B cell (primary cell): Measurements from ENCODE around the gene GPR3. TPM values are rescaled to one million over a fixed set of nuclear protein-coding genes. Genes with fewer than 3 reads are reported as not detected.

ENCODE experiments used
- ATAC-seq: fragments of 200-7000 bp; cut with Tn5 transposase; one replicate; pipeline ENCODE4 v1.10.0; 2021; ENCODE audit warnings: low read depth, mild to moderate bottlenecking, moderate number of reproducible peaks, moderate library complexity
- CTCF ChIA-PET: fragments of 350-600 bp; sonication (Branson Sonifier 250); formaldehyde crosslinking; loops from one replicate; lab custom pipeline; 2021; ENCODE audit warnings: antibody characterized with exemption, inconsistent platforms; lab: Charles Lee
- POLR2A ChIA-PET: fragments of 350-600 bp; sonication (Branson Sonifier 250); formaldehyde crosslinking; loops from one replicate; lab custom pipeline; 2021; ENCODE audit warnings: antibody characterized with exemption; lab: Charles Lee
- DNase-seq: peaks from one replicate; pipeline ENCODE4 v3.0.0; 2013
- H2AFZ ChIP-seq: 2 replicates; pipeline ENCODE4 v1.6.1; 2012; ENCODE audit warnings: mild to moderate bottlenecking, low read depth, low read length; ENCODE audit not compliant: insufficient read depth, poor library complexity, severe bottlenecking
- H3K27ac ChIP-seq, 2 donors: 1 replicate in 1 of 2; 2 replicates in 1 of 2; pipeline ENCODE4 v1.5.1; 2012 to 2013; ENCODE audit warnings: low read length in 2 of 2, mild to moderate bottlenecking in 2 of 2, moderate library complexity in 1 of 2
- H3K27me3 ChIP-seq, 4 experiments: fragments of 200-600 bp in 1 of 4; sonication (generic) in 1 of 4; replicated peaks in 1 of 4; 1 replicate in 2 of 4; 2 replicates in 2 of 4; pipeline versions ENCODE4 v1.6.1 to v1.7.0; 2013 to 2016; ENCODE audit warnings: low read length in 3 of 4, mild to moderate bottlenecking in 2 of 4, mixed read lengths in 1 of 4, moderate library complexity in 1 of 4; ENCODE audit not compliant: insufficient read depth in 4 of 4, control insufficient read depth in 3 of 4; ENCODE audit errors: control extremely low read depth in 1 of 4
- H3K36me3 ChIP-seq, 2 experiments: replicated peaks in 1 of 2; 1 replicate in 1 of 2; 2 replicates in 1 of 2; pipeline versions ENCODE4 v1.6.1 to v1.7.1; 2013; ENCODE audit warnings: low read length in 1 of 2; ENCODE audit not compliant: insufficient read depth in 2 of 2, control insufficient read depth in 1 of 2; ENCODE audit errors: control extremely low read depth in 1 of 2, extremely low read depth in 1 of 2
- H3K4me1 ChIP-seq, 2 donors: fragments of 200-600 bp in 1 of 2; sonication (generic) in 1 of 2; 1 replicate in 1 of 2; 2 replicates in 1 of 2; pipeline versions ENCODE4 v1.5.1 to v1.6.1; 2013 to 2017; ENCODE audit warnings: low read length in 2 of 2; ENCODE audit not compliant: control insufficient read depth in 2 of 2, insufficient read depth in 2 of 2
- H3K4me2 ChIP-seq: replicated peaks from 2 replicates; pipeline ENCODE3; 2012; ENCODE audit warnings: mild to moderate bottlenecking, low read depth, low read length; ENCODE audit not compliant: poor library complexity, severe bottlenecking
- H3K4me3 ChIP-seq, 5 experiments: fragments of 200-600 bp in 1 of 5; sonication (generic) in 1 of 5; 1 replicate in 3 of 5; 2 replicates in 2 of 5; pipeline versions ENCODE4 v1.5.1 to v1.7.0; 2011 to 2016; ENCODE audit warnings: low read length in 4 of 5, mild to moderate bottlenecking in 4 of 5, low read depth in 2 of 5, control low read depth in 1 of 5, moderate library complexity in 1 of 5; ENCODE audit not compliant: insufficient read depth in 1 of 5; ENCODE audit errors: control extremely low read depth in 1 of 5, extremely low read depth in 1 of 5
- H3K79me2 ChIP-seq: fragments of 200-600 bp; sonication (generic); one replicate; pipeline ENCODE4 v1.6.0; 2016; ENCODE audit warnings: low read length; ENCODE audit not compliant: control insufficient read depth, insufficient read depth
- H3K9ac ChIP-seq: fragments of 200-600 bp; sonication (generic); 2 replicates; pipeline ENCODE4 v1.6.1; 2017; ENCODE audit warnings: mild to moderate bottlenecking, low read length, moderate library complexity
- H3K9me3 ChIP-seq, 3 donors: one replicate each; pipeline versions ENCODE4 v1.6.1 to v1.7.1; 2013; ENCODE audit warnings: low read length in 2 of 3; ENCODE audit not compliant: control insufficient read depth in 2 of 3, insufficient read depth in 1 of 3; ENCODE audit errors: control extremely low read depth in 1 of 3
- H4K20me1 ChIP-seq: 2 replicates; pipeline ENCODE4 v1.6.0; 2012; ENCODE audit warnings: mild to moderate bottlenecking, low read length; ENCODE audit not compliant: insufficient read depth, control insufficient read depth, poor library complexity, severe bottlenecking
- H3K27ac Mint-ChIP-seq: one replicate; pipeline ENCODE4 v1.8.0; 2021; ENCODE audit warnings: mixed read lengths
- H3K27me3 Mint-ChIP-seq: one replicate; pipeline ENCODE4 v1.8.0; 2021; ENCODE audit warnings: mixed read lengths
- H3K4me1 Mint-ChIP-seq: one replicate; pipeline ENCODE4 v1.8.0; 2021; ENCODE audit warnings: mixed read lengths
- H3K4me3 Mint-ChIP-seq: one replicate; pipeline ENCODE4 v1.8.0; 2021; ENCODE audit warnings: mixed read lengths
- H3K9me3 Mint-ChIP-seq: one replicate; pipeline ENCODE4 v1.8.0; 2022; ENCODE audit warnings: mixed read lengths; ENCODE audit not compliant: insufficient read depth
- CTCF ChIP-seq: fragments of 200-600 bp; IDR thresholded peaks from one replicate; pipeline ENCODE4 v1.8.0; 2022; ENCODE audit warnings: antibody characterized with exemption, mild to moderate bottlenecking
- EZH2 ChIP-seq: IDR thresholded peaks from 2 replicates; pipeline ENCODE4 v1.6.1; 2012; ENCODE audit warnings: borderline replicate concordance, low read depth, mild to moderate bottlenecking, moderate library complexity, low read length; ENCODE audit not compliant: insufficient read depth, poor library complexity, severe bottlenecking
- WGBS: methylation state at CpG from one replicate; pipeline ENCODE4 v1.1.5; 2013; ENCODE audit warnings: missing lambda C conversion rate; ENCODE audit not compliant: insufficient coverage; 5-methylcytosine and 5-hydroxymethylcytosine counted together
- intact Hi-C: fragments of 100-400 bp; cut with micrococcal nuclease; formaldehyde crosslinking; loops from one replicate; pipeline ENCODE4 v1.10.0; 2022
- polyA plus RNA-seq: library from polyadenylated mRNA; depleted of rRNA; stranded (reverse); fragments of >200 nt; gene quantifications from 2 replicates; pipeline ENCODE4 v1.2.3, GENCODE V29; 2012
- total RNA-seq, 2 donors: library from RNA; stranded (reverse); fragments of 120-200 nt in 1 of 2; gene quantifications; 1 replicate in 1 of 2; 2 replicates in 1 of 2; pipeline versions ENCODE4 v1.2.3 to v1.2.4, GENCODE V29; 2013 to 2022

Gene GPR3
- total and polyA plus RNA-seq, 2 donors (not counting 1 experiment from before 2014, with no cell fraction given), result 3.3 TPM; not detected in 1

GRCh38 chr1:27394925-27395324 is 2.5 kb downstream of the GPR3 start:
- no peak for DNase-seq
- H3K9me3 Mint-ChIP-seq, result no peaks in the 10 kb centered on the region
- Histone ChIP-seq H3K9ac (no peak overlapping the region), H3K27me3 (no peaks in the 10 kb centered on the region), H3K4me1 (peaks cover 12 to 24% of the 10 kb centered on the region in 2 donors), H3K27ac (no peak overlapping the region), H3K9me3 (no peaks in the 10 kb centered on the region), H3K4me2 (no peak overlapping the region), H4K20me1 (no peaks in the 10 kb centered on the region), H3K36me3 (no peaks in the 10 kb centered on the region), H3K4me3 (no peak overlapping the region), H2AFZ (no peak overlapping the region), H3K79me2 (no peaks in the 10 kb centered on the region)
- 100% methylated on average over 1 of the region's 1 CpG for WGBS
- H3K4me3 Mint-ChIP-seq, result peak overlapping the region; percentile 23
- peaks cover 21% of the 10 kb centered on the region for H3K4me1 Mint-ChIP-seq
- intact Hi-C loops, result loop anchor here (1.0 to 10.0 kb wide), 4 partner anchors 95 to 350 kb away; partner anchors contain the start of gene WDTC1
- ChIA-PET POLR2A (interaction anchor here (0.6 to 3.1 kb wide), 5 partner anchors 37 to 248 kb away, joined by 3 to 13 read pairs (median 3); no protein-coding TSS in a partner anchor), CTCF (interaction anchor here (0.6 to 7.8 kb wide), 57 partner anchors 8 to 350 kb away, joined by 3 to 402 read pairs (median 5); partner anchors contain the start of genes AHDC1, CD164L2, FCN3 and IFI6)
- peak overlapping the region; percentile 26 for H3K27ac Mint-ChIP-seq
- no peaks in the 10 kb centered on the region for H3K27me3 Mint-ChIP-seq
- no peak for ATAC-seq
- TF ChIP-seq CTCF, result no peak
- no peak for TF ChIP-seq EZH2

GRCh38 chr1:27395441-27396195 is 3.2 kb downstream of the GPR3 start:
- peak; percentile 49 for ATAC-seq
- no peak overlapping the region for H3K4me2 ChIP-seq
- CTCF ChIA-PET, result interaction anchor here (0.6 to 7.8 kb wide), 58 partner anchors 8 to 383 kb away, joined by 3 to 402 read pairs (median 5); partner anchors contain the start of genes AHDC1, CD164L2, FCN3 and IFI6
- Mint-ChIP-seq H3K27me3 (no peaks in the 10 kb centered on the region), H3K4me3 (peak overlapping the region; percentile 23), H3K27ac (peak overlapping the region; percentile 26), H3K9me3 (no peaks in the 10 kb centered on the region), H3K4me1 (peaks cover 26% of the 10 kb centered on the region)
- intact Hi-C loops, result loop anchor here (1.0 to 10.0 kb wide), 4 partner anchors 95 to 351 kb away; partner anchors contain the start of gene WDTC1
- DNase-seq, result peak; percentile 90
- H3K4me1 ChIP-seq, result peaks cover 12 to 24% of the 10 kb centered on the region in 2 donors
- no peak overlapping the region for H3K27ac ChIP-seq
- H4K20me1 ChIP-seq, result no peaks in the 10 kb centered on the region
- POLR2A ChIA-PET, result interaction anchor here (0.6 to 3.1 kb wide), 6 partner anchors 38 to 201 kb away, joined by 3 to 13 read pairs (median 4); no protein-coding TSS in a partner anchor
- no peak overlapping the region for H3K9ac ChIP-seq
- H3K4me3 ChIP-seq, result no peak overlapping the region
- no peaks in the 10 kb centered on the region for H3K36me3 ChIP-seq
- H3K79me2 ChIP-seq, result no peaks in the 10 kb centered on the region
- WGBS, result 0% methylated on average over 5 of the region's 10 CpGs
- peak; percentile 94 for TF ChIP-seq CTCF
- TF ChIP-seq EZH2, result no peak
- no peak overlapping the region for H2AFZ ChIP-seq
- no peaks in the 10 kb centered on the region for H3K9me3 ChIP-seq
- no peaks in the 10 kb centered on the region for H3K27me3 ChIP-seq
